Thyroid gland (tissue), 4 donors: ENCODE data around the gene HDAC8. TPM values are rescaled to one million over a fixed set of nuclear protein-coding genes. Genes with fewer than 3 reads are reported as not detected.
A peak's percentile ranks its signal among the peaks of the same experiment; 100 is the strongest.

ENCODE experiments used
- DNase-seq, 2 donors: peaks; one replicate each; pipeline ENCODE4 v3.0.0-alpha.2; 2019
- H3K27ac ChIP-seq, 3 donors: fragments of 200-600 bp; sonication (generic); 1 replicate in 2 of 3; 2 replicates in 1 of 3; pipeline ENCODE4 v1.5.1; 2016 to 2019; ENCODE audit warnings: mild to moderate bottlenecking in 1 of 3, moderate library complexity in 1 of 3
- H3K27me3 ChIP-seq: fragments of 200-600 bp; sonication (generic); one replicate; pipeline ENCODE4 v1.5.1; 2019
- H3K36me3 ChIP-seq, 2 donors: fragments of 200-600 bp; sonication (generic); one replicate each; pipeline ENCODE4 v1.5.1; 2016 to 2019
- H3K4me1 ChIP-seq, 2 donors: fragments of 200-600 bp; sonication (generic); one replicate each; pipeline ENCODE4 v1.5.1; 2017 to 2019
- H3K4me3 ChIP-seq, 3 donors: fragments of 200-600 bp; sonication (generic); replicated peaks in 1 of 3; 1 replicate in 2 of 3; 2 replicates in 1 of 3; pipeline ENCODE4 v1.5.1; 2016; ENCODE audit warnings: mild to moderate bottlenecking in 1 of 3
- H3K9me3 ChIP-seq: fragments of 200-600 bp; sonication (generic); one replicate; pipeline ENCODE4 v1.5.1; 2017
- CTCF ChIP-seq, 6 experiments: fragments of 200-600 bp in 3 of 6; fragments of 450-650 bp in 3 of 6; sonication (generic) in 3 of 6; IDR thresholded peaks; one replicate each; pipeline ENCODE4 v1.5.1; 2016 to 2019; ENCODE audit warnings: antibody characterized with exemption in 6 of 6, mild to moderate bottlenecking in 2 of 6, inconsistent platforms in 1 of 6, moderate library complexity in 1 of 6
- POLR2A ChIP-seq, 2 donors: fragments of 450-650 bp; IDR thresholded peaks; one replicate each; pipeline ENCODE4 v1.6.1; 2017; ENCODE audit warnings: antibody characterized with exemption in 2 of 2, mild to moderate bottlenecking in 2 of 2, moderate library complexity in 1 of 2
- WGBS, 2 donors: methylation state at CpG; one replicate each; pipeline ENCODE4 v1.1.5; 2017; 5-methylcytosine and 5-hydroxymethylcytosine counted together
- intact Hi-C: fragments of 100-400 bp; cut with DNase I; formaldehyde crosslinking; loops from one replicate; pipeline ENCODE4 v1.15.1; 2023
- total RNA-seq, 4 donors: library from RNA; depleted of rRNA; stranded (reverse); fragments of >200 nt; gene quantifications; one replicate each; pipeline ENCODE4 v1.2.3, GENCODE V29; 2016

HDAC8 gene
- total RNA-seq, 4 donors from 2014 or later: 46.5 to 74.9 (median 55.4) TPM

GRCh38 chrX:72402614-72403013 is 170.0 kb downstream of the HDAC8 start:
- no peaks in the 10 kb centered on the region for H3K4me1 ChIP-seq
- no peaks in the 10 kb centered on the region for H3K9me3 ChIP-seq
- H3K36me3 ChIP-seq: no peaks in the 10 kb centered on the region
- no peaks in the 10 kb centered on the region for H3K27me3 ChIP-seq
- DNase-seq: no peak
- H3K27ac ChIP-seq: no peak overlapping the region
- intact Hi-C loops: no loop called here
- no peak overlapping the region for H3K4me3 ChIP-seq
- TF ChIP-seq CTCF (IDR thresholded peaks at IDR 0.05): no peak
- TF ChIP-seq POLR2A (IDR thresholded peaks at IDR 0.05): no peak

DNA sequence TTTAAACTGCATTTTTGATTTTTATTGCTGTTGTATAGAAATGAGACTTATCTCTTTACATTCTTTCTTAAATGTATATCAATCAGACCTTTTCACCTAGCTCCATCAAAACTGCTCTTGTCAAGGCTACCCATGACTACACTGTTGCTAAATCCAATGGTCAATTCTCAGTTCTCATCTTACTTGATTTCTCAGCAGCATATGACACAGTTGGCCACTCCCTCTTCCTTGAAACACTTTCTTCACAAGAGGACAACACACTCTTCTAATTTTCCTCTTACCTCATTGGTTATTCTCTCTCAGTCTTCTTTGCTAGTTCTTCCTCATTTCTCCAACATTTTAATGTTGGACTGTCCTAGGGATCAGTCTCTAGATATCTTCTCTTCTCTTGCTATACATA is 172.8 kb downstream of the HDAC8 start:
- Histone ChIP-seq H3K27ac (no peak overlapping the region), H3K9me3 (no peaks in the 10 kb centered on the region), H3K4me3 (no peak overlapping the region), H3K36me3 (no peaks in the 10 kb centered on the region), H3K4me1 (peaks cover 10 to 19% of the 10 kb centered on the region in 2 donors), H3K27me3 (no peaks in the 10 kb centered on the region)
- no peak for DNase-seq
- TF ChIP-seq CTCF (IDR thresholded peaks at IDR 0.05) (no peak), POLR2A (IDR thresholded peaks at IDR 0.05) (no peak)
- intact Hi-C loops: no loop called here

GRCh38 chrX:72396117-72396516 is 176.5 kb downstream of the HDAC8 start:
- TF ChIP-seq CTCF (IDR thresholded peaks at IDR 0.05) (no peak), POLR2A (IDR thresholded peaks at IDR 0.05) (no peak)
- DNase-seq: peak; percentile 23 to 45
- Histone ChIP-seq H3K4me3 (no peak overlapping the region), H3K9me3 (no peaks in the 10 kb centered on the region), H3K4me1 (peaks cover 15 to 19% of the 10 kb centered on the region in 2 donors), H3K27ac (no peak overlapping the region), H3K36me3 (no peaks in the 10 kb centered on the region), H3K27me3 (no peaks in the 10 kb centered on the region)
- 10 to 13% methylated on average over 1 of the region's 1 CpG for WGBS, 2 donors
- intact Hi-C loops: no loop called here

GRCh38 chrX:72395237-72395636 is 177.4 kb downstream of the HDAC8 start:
- no peaks in the 10 kb centered on the region for H3K9me3 ChIP-seq
- WGBS, 2 donors: 17 to 40% methylated on average over 1 of the region's 1 CpG
- H3K27ac ChIP-seq: no peak overlapping the region
- TF ChIP-seq CTCF (IDR thresholded peaks at IDR 0.05) (no peak), POLR2A (IDR thresholded peaks at IDR 0.05) (no peak)
- H3K36me3 ChIP-seq: no peaks in the 10 kb centered on the region
- peaks cover 15 to 19% of the 10 kb centered on the region in 2 donors for H3K4me1 ChIP-seq
- DNase-seq: no peak
- H3K4me3 ChIP-seq: no peak overlapping the region
- H3K27me3 ChIP-seq: no peaks in the 10 kb centered on the region
- intact Hi-C loops: no loop called here

DNA sequence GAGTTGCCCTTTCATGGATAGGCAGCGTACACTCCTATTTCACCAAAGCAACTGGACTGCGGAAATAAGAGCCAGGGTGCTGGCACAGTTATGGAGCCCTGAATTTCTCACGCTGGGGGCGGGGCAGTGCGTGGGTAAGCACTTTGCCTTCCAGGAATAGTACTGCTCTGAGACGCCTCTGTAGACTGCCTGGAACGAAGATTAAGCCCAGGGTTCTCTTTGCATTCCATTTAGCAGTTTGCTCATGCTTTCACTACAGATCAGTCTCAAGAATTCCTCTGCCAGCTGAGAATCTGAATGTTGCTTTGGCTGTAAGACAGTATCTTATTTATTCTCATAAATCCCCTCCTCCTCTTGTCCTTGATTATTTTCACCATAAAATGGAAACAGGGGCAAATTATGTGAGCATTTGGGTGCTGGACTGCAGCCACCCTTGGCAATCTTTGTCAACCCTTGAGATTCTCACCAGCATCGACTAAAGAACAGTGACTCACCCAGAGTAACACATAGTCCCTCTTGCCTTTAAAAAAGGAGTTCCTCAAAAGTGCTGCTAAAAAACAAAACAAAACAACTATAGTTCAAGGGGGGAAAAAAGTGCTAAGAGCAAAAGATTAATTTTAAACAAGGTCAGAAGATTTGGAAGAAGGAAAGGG is 178.0 kb downstream of the HDAC8 start:
- intact Hi-C loops: no loop called here
- WGBS, 2 donors: 43 to 45% methylated on average over 3 to 8 of the region's 8 CpGs
- DNase-seq: peak; percentile 50 to 63
- Histone ChIP-seq H3K9me3 (no peaks in the 10 kb centered on the region), H3K4me1 (peaks cover 15 to 19% of the 10 kb centered on the region in 2 donors), H3K36me3 (no peaks in the 10 kb centered on the region), H3K27me3 (no peaks in the 10 kb centered on the region), H3K27ac (peak overlapping the region in 1 of 3 donors; percentile 32), H3K4me3 (no peak overlapping the region)
- no peak for TF ChIP-seq CTCF (IDR thresholded peaks at IDR 0.05)
- no peak for TF ChIP-seq POLR2A (IDR thresholded peaks at IDR 0.05)
